Motor neuron (in vitro differentiated cells): Measurements from ENCODE around the gene KRTAP16-1. TPM values are rescaled to one million over a fixed set of nuclear protein-coding genes. Genes with fewer than 3 reads are reported as not detected.
"Not testable (repeated sequence)": the region's sequence is repeated elsewhere in the genome, so short reads cannot be mapped to it uniquely, and the experiment has no call there.

ENCODE experiments used
- ATAC-seq, 8 experiments: fragments of 200-7000 bp; cut with Tn5 transposase; replicated peaks in 6 of 8; 2 replicates each; pipeline ENCODE4 v1.8.0; 2021; ENCODE audit warnings: mild to moderate bottlenecking in 8 of 8, moderate library complexity in 8 of 8
- H3K27ac ChIP-seq, 2 donors: fragments of 250-450 bp; sonication (Bioruptor Pico); 2 replicates each; pipeline ENCODE4 v1.9.0; 2021; ENCODE audit warnings: antibody characterized with exemption in 2 of 2, mild to moderate bottlenecking in 2 of 2, moderate library complexity in 1 of 2
- H3K4me1 ChIP-seq, 2 donors: fragments of 250-450 bp; sonication (Bioruptor Pico); replicated peaks in 1 of 2; 2 replicates each; pipeline ENCODE4 v1.6.1; 2021; ENCODE audit warnings: antibody characterized with exemption in 2 of 2, mild to moderate bottlenecking in 2 of 2, moderate library complexity in 1 of 2
- H3K4me3 ChIP-seq, 5 donors: fragments of 250-450 bp; sonication (Bioruptor Pico); 2 replicates each; pipeline ENCODE4 v1.9.0; 2021; ENCODE audit warnings: antibody characterized with exemption in 5 of 5, mild to moderate bottlenecking in 5 of 5, moderate library complexity in 4 of 5
- WGBS, 10 experiments: fragments of 450-650 bp; shearing (Covaris generic); methylation state at CpG; one replicate each; pipeline ENCODE4 v1.0.0; 2022; 5-methylcytosine and 5-hydroxymethylcytosine counted together
- in situ Hi-C, 9 experiments: fragments of 400-800 bp; cut with MboI; loops; one replicate each; pipeline ENCODE4 v1.15.0; 2021; ENCODE audit warnings: low sequenced_read_pairs in 9 of 9, low pct_unique_long_range_greater_than_20kb in 2 of 9; ENCODE audit not compliant: unreplicated experiment in 9 of 9
- total RNA-seq, 8 experiments: library from RNA; unstranded; fragments of 300-600 nt; gene quantifications; 2 replicates each; pipeline versions ENCODE4 v1.2.3 to v1.2.4, GENCODE V29; 2022

Gene KRTAP16-1
- total RNA-seq, 8 experiments from 2014 or later: 0.17 to 1.00 (median 0.27) TPM; not detected in 4

GRCh38 chr17:41278176-41278955 is 30.7 kb downstream of the KRTAP16-1 start:
- H3K27ac ChIP-seq: no peak overlapping the region
- 14 to 93% (median 73%) methylated on average over 1 to 3 of the region's 3 CpGs; no CpG with 5 or more reads in 2 of the 10 experiments for WGBS, 10 experiments
- no peak for ATAC-seq
- in situ Hi-C loops: no loop called here
- H3K4me3 ChIP-seq: no peak overlapping the region
- H3K4me1 ChIP-seq: no peaks in the 10 kb centered on the region

GRCh38 chr17:41275648-41276190 is 33.4 kb downstream of the KRTAP16-1 start, which contains the start of gene KRTAP9-7:
KRTAP9-7 (plus strand) TSS chr17:41275698; CDS start chr17:41275698, 0 bp downstream.
- H3K4me3 ChIP-seq, in situ Hi-C loops, ATAC-seq, H3K27ac ChIP-seq, H3K4me1 ChIP-seq: not testable (repeated sequence)
- 100% methylated on average over 2 of the region's 3 CpGs; no CpG with 5 or more reads in 9 of the 10 experiments for WGBS, 10 experiments

GRCh38 chr17:41271858-41272257 is 37.3 kb downstream of the KRTAP16-1 start:
- H3K4me3 ChIP-seq: no peak overlapping the region
- in situ Hi-C loops: no loop called here
- 0 to 80% (median 38%) methylated on average over 1 of the region's 1 CpG; no CpG with 5 or more reads in 5 of the 10 experiments for WGBS, 10 experiments
- no peaks in the 10 kb centered on the region for H3K4me1 ChIP-seq
- H3K27ac ChIP-seq: no peak overlapping the region
- ATAC-seq: no peak

- no CpG with 5 or more reads among the region's 1 CpG for WGBS, 10 experiments
- H3K4me1 ChIP-seq, H3K27ac ChIP-seq, ATAC-seq, H3K4me3 ChIP-seq, in situ Hi-C loops: not testable (repeated sequence)
These were observed 37.8 kb downstream of the KRTAP16-1 start for GRCh38 chr17:41271323-41271722.

GRCh38 chr17:41267711-41268110 is 41.4 kb downstream of the KRTAP16-1 start:
- no peak for ATAC-seq
- no peaks in the 10 kb centered on the region for H3K4me1 ChIP-seq

GRCh38 chr17:41265078-41265477 is 44.0 kb downstream of the KRTAP16-1 start, which contains the start of gene KRTAP9-6:
KRTAP9-6 (plus strand) TSS chr17:41265378; CDS start chr17:41265378, 0 bp downstream.
- H3K4me1 ChIP-seq: no peaks in the 10 kb centered on the region
- whole genome bisulfite sequencing, 10 experiments: 20 to 83% (median 40%) methylated on average over 1 to 2 of the region's 2 CpGs; no CpG with 5 or more reads in 1 of the 10 experiments
- H3K27ac ChIP-seq: no peak within 1 kb of the TSS
- in situ Hi-C loops: no loop called here
- H3K4me3 ChIP-seq: no peak within 1 kb of the TSS
- no peak for ATAC-seq

More at GRCh38 chr17:41267711-41268110, 41.4 kb downstream of the KRTAP16-1 start:
- in situ Hi-C loops: no loop called here
- Histone ChIP-seq H3K4me3 (no peak overlapping the region), H3K27ac (no peak overlapping the region)
- WGBS, 10 experiments: 75 to 100% (median 79%) methylated on average over 1 to 3 of the region's 3 CpGs; no CpG with 5 or more reads in 7 of the 10 experiments

GRCh38 chr17:41264599-41264998 is 44.5 kb downstream of the KRTAP16-1 start:
- 52 to 100% (median 85%) methylated on average over 1 to 3 of the region's 3 CpGs; no CpG with 5 or more reads in 4 of the 10 experiments for WGBS, 10 experiments
- in situ Hi-C loops: no loop called here
- H3K4me1 ChIP-seq: no peaks in the 10 kb centered on the region
- no peak overlapping the region for H3K27ac ChIP-seq
- H3K4me3 ChIP-seq: no peak overlapping the region
- no peak for ATAC-seq

- no peaks in the 10 kb centered on the region for H3K4me1 ChIP-seq
- WGBS, 10 experiments: 29 to 100% (median 67%) methylated on average over 1 of the region's 2 CpGs; no CpG with 5 or more reads in 3 of the 10 experiments
- in situ Hi-C loops: no loop called here
- no peak overlapping the region for H3K27ac ChIP-seq
- ATAC-seq: no peak
- H3K4me3 ChIP-seq: no peak overlapping the region
These were observed 45.9 kb downstream of the KRTAP16-1 start for GRCh38 chr17:41263212-41263611.

GRCh38 chr17:41258406-41258805 is 50.7 kb downstream of the KRTAP16-1 start:
- Histone ChIP-seq H3K27ac (no peak overlapping the region), H3K4me1 (no peaks in the 10 kb centered on the region), H3K4me3 (no peak overlapping the region)
- ATAC-seq: no peak
- in situ Hi-C loops: no loop called here

Other genes with a start within 250 kb of the KRTAP16-1 start
- gene KRTAP2-3, start 249.2 kb downstream of the KRTAP16-1 start, total RNA-seq: under 1 TPM in 1 of 8 experiments, not detected in 7; 0.33 TPM
- not detected for gene KRTAP2-4, start 243.4 kb downstream of the KRTAP16-1 start, total RNA-seq
- under 1 TPM in 1 of 8 experiments, not detected in 7; 0.52 TPM for gene KRTAP4-7, start 225.2 kb downstream of the KRTAP16-1 start, total RNA-seq
- gene KRTAP4-8, start 211.2 kb downstream of the KRTAP16-1 start, total RNA-seq: under 1 TPM in 2 of 8 experiments, not detected in 6; 0.25 to 0.33 TPM
- gene KRTAP4-16, start 207.1 kb downstream of the KRTAP16-1 start, total RNA-seq: under 1 TPM in 1 of 8 experiments, not detected in 7; 0.47 TPM
- under 1 TPM in 3 of 8 experiments, not detected in 5; 0.33 to 0.41 (median 0.38) TPM for gene KRTAP4-9, start 203.9 kb downstream of the KRTAP16-1 start, total RNA-seq
- under 1 TPM in 2 of 8 experiments, not detected in 6; 0.18 to 0.38 TPM for gene KRTAP4-11, start 190.9 kb downstream of the KRTAP16-1 start, total RNA-seq
- gene KRTAP4-12, start 185.1 kb downstream of the KRTAP16-1 start, total RNA-seq: under 1 TPM in 2 of 8 experiments, not detected in 6; 0.38 to 0.41 TPM
- under 1 TPM in 2 of 8 experiments, not detected in 6; 0.17 to 0.47 TPM for gene KRTAP4-6, start 168.8 kb downstream of the KRTAP16-1 start, total RNA-seq
- not detected for gene KRTAP4-5, start 159.5 kb downstream of the KRTAP16-1 start, total RNA-seq
- gene KRTAP4-4, start 148.6 kb downstream of the KRTAP16-1 start, total RNA-seq: under 1 TPM in 1 of 8 experiments, not detected in 7; 0.18 TPM
- not detected for gene KRTAP4-3, start 141.1 kb downstream of the KRTAP16-1 start, total RNA-seq
- gene KRTAP4-2, start 131.1 kb downstream of the KRTAP16-1 start, total RNA-seq: not detected
- gene KRTAP4-1, start 124.4 kb downstream of the KRTAP16-1 start, total RNA-seq: not detected
- not detected for gene KRTAP9-1, start 119.4 kb downstream of the KRTAP16-1 start, total RNA-seq
- under 1 TPM in 1 of 8 experiments, not detected in 7; 0.85 TPM for gene KRTAP9-2, start 82.7 kb downstream of the KRTAP16-1 start, total RNA-seq
- gene KRTAP9-3, start 76.9 kb downstream of the KRTAP16-1 start, total RNA-seq: under 1 TPM in 1 of 8 experiments, not detected in 7; 0.21 TPM
- not detected for gene KRTAP9-8, start 71.3 kb downstream of the KRTAP16-1 start, total RNA-seq
- not detected for gene KRTAP9-4, start 59.6 kb downstream of the KRTAP16-1 start, total RNA-seq
- gene KRTAP9-9, start 53.9 kb downstream of the KRTAP16-1 start, total RNA-seq: under 1 TPM in 1 of 8 experiments, not detected in 7; 0.28 TPM
- not detected for gene KRTAP9-6, start 43.9 kb downstream of the KRTAP16-1 start, total RNA-seq
- under 1 TPM in 1 of 8 experiments, not detected in 7; 0.45 TPM for gene KRTAP9-7, start 33.6 kb downstream of the KRTAP16-1 start, total RNA-seq
- under 1 TPM in 1 of 8 experiments, not detected in 7; 0.57 TPM for gene KRTAP29-1, start 6.5 kb downstream of the KRTAP16-1 start, total RNA-seq
- gene KRTAP17-1, start 6.4 kb upstream of the KRTAP16-1 start, total RNA-seq: under 1 TPM in 1 of 8 experiments, not detected in 7; 0.57 TPM
- gene KRT33A, start 41.5 kb upstream of the KRTAP16-1 start, total RNA-seq: not detected
- under 1 TPM in 1 of 8 experiments, not detected in 7; 0.13 TPM for gene KRT33B, start 60.5 kb upstream of the KRTAP16-1 start, total RNA-seq
- gene KRT34, start 73.0 kb upstream of the KRTAP16-1 start, total RNA-seq: under 1 TPM in 2 of 8 experiments, not detected in 6; 0.14 TPM
- gene KRT31, start 88.3 kb upstream of the KRTAP16-1 start, total RNA-seq: under 1 TPM in 2 of 8 experiments, not detected in 6; 0.32 to 0.38 TPM
- gene KRT37, start 115.3 kb upstream of the KRTAP16-1 start, total RNA-seq: under 1 TPM in 3 of 8 experiments, not detected in 5; 0.05 to 0.41 (median 0.33) TPM
- under 1 TPM in 3 of 8 experiments, not detected in 5; 0.11 to 0.92 (median 0.71) TPM for gene KRT38, start 131.7 kb upstream of the KRTAP16-1 start, total RNA-seq
- under 1 TPM in 1 of 8 experiments, not detected in 7; 0.05 TPM for gene KRT32, start 158.1 kb upstream of the KRTAP16-1 start, total RNA-seq
- under 1 TPM in 4 of 8 experiments, not detected in 4; 0.09 to 0.24 (median 0.17) TPM for gene KRT35, start 171.8 kb upstream of the KRTAP16-1 start, total RNA-seq
- gene KRT36, start 180.6 kb upstream of the KRTAP16-1 start, total RNA-seq: under 1 TPM in 2 of 8 experiments, not detected in 6; 0.19 to 0.25 TPM
- 1 to 10 TPM in 1 of 8 experiments, under 1 TPM in 3, not detected in 4; 0.32 to 1.9 (median 0.67) TPM for gene KRT13, start 196.3 kb upstream of the KRTAP16-1 start, total RNA-seq
- gene KRT15, start 209.6 kb upstream of the KRTAP16-1 start, total RNA-seq: 1 to 10 TPM in 2 of 8 experiments, under 1 TPM in 5, not detected in 1; 0.11 to 4.0 (median 0.25) TPM
- gene KRT19, start 219.0 kb upstream of the KRTAP16-1 start, total RNA-seq: 1 to 10 TPM in 3 of 8 experiments, under 1 TPM in 3, not detected in 2; 0.29 to 6.2 (median 0.86) TPM